SK-N-MC (cell line): Measurements from ENCODE around the gene OTOF.

ENCODE experiments used
- DNase-seq: peaks from one replicate; pipeline ENCODE4 v3.0.0-alpha.2; 2011; ENCODE audit warnings: low read depth, low spot score
- H3K27ac ChIP-seq: fragments of 200-600 bp; sonication (generic); 2 replicates; pipeline ENCODE4 v1.5.1; 2016; ENCODE audit warnings: mixed run types
- H3K36me3 ChIP-seq: fragments of 200-600 bp; sonication (generic); 2 replicates; pipeline ENCODE4 v1.6.1; 2017; ENCODE audit warnings: antibody characterized with exemption, low read length, mixed read lengths; ENCODE audit not compliant: insufficient read depth
- H3K4me3 ChIP-seq: fragments of 200-600 bp; sonication (generic); 2 replicates; pipeline ENCODE4 v1.5.1; 2016
- H3K9ac ChIP-seq: fragments of 200-600 bp; sonication (generic); 2 replicates; pipeline ENCODE4 v1.8.0; 2017; ENCODE audit warnings: mixed run types, mixed read lengths; ENCODE audit not compliant: insufficient read length
- H3K9me3 ChIP-seq: fragments of 200-600 bp; sonication (generic); 2 replicates; pipeline ENCODE4 v1.6.1; 2017; ENCODE audit warnings: low read depth, mild to moderate bottlenecking, antibody characterized with exemption, low read length, moderate library complexity, mixed read lengths
- EZH2 ChIP-seq: fragments of 200-600 bp; sonication (generic); IDR thresholded peaks from one replicate; pipeline ENCODE4 v1.6.1; 2017; ENCODE audit warnings: antibody characterized with exemption
- FOXP2 ChIP-seq: optimal IDR thresholded peaks from 2 replicates; pipeline ENCODE3; 2011; ENCODE audit warnings: mild to moderate bottlenecking, moderate library complexity; ENCODE audit not compliant: insufficient read depth; ENCODE audit errors: extremely low read length, control extremely low read depth
- POLR2AphosphoS5 ChIP-seq: IDR thresholded peaks from 2 replicates; pipeline ENCODE4 v1.6.1; 2012; ENCODE audit warnings: mild to moderate bottlenecking, low read depth, low read length, borderline replicate concordance

The OTOF gene

DNA sequence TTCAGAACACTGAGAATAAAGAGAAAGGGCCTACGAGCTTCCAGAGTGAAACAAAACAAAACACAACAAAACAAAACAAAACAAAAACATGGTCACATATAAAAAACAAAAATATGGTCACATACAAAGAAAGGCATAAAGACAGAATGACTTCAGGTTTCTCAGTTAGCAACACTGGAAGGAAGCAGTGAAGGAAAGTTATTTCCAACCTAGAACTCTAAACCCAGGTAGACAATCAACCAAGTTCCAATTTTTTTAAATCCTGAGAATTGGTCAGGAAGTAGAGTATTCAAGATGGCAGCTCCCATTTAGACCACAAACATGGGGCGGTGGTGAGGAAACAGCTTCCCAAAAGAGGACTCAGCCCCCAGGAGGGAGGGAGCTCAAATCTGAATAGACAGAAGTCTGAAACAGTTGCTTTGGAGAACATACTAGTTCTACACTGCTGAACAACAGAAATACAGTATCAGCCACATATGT lies 67.1 kb downstream of the OTOF start:
- no peak overlapping the region for H3K4me3 ChIP-seq
- no peaks in the 10 kb centered on the region for H3K9me3 ChIP-seq
- DNase-seq, result no peak
- H3K36me3 ChIP-seq, result no peaks in the 10 kb centered on the region
- no peak overlapping the region for H3K9ac ChIP-seq
- H3K27ac ChIP-seq, result no peak overlapping the region
- TF ChIP-seq EZH2, result no peak
- no peak for TF ChIP-seq POLR2AphosphoS5
- TF ChIP-seq FOXP2, result no peak

DNA sequence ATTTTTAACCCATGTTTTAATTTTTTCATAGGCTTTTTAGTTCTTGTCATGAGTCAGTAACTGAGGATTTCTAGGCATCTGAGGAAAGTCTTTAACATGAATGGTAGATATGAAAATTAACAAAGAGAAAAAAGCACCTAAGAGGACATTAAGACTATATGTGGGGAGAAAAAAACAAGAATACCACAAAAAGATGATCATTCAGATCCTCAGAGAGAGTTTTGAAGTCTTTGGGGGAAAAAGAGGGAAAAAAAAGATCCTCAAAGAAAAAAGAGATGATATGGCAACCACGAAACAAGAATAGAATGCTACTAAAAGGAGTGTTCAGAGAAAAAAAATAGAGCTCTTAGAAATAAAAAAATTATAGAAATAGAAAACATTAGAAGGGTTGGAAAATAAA lies 68.1 kb downstream of the OTOF start:
- H3K36me3 ChIP-seq, result no peaks in the 10 kb centered on the region
- no peak overlapping the region for H3K27ac ChIP-seq
- no peak for DNase-seq
- H3K4me3 ChIP-seq, result no peak overlapping the region
- TF ChIP-seq EZH2 (no peak), FOXP2 (no peak), POLR2AphosphoS5 (no peak)
- H3K9me3 ChIP-seq, result no peaks in the 10 kb centered on the region
- H3K9ac ChIP-seq, result no peak overlapping the region

DNA sequence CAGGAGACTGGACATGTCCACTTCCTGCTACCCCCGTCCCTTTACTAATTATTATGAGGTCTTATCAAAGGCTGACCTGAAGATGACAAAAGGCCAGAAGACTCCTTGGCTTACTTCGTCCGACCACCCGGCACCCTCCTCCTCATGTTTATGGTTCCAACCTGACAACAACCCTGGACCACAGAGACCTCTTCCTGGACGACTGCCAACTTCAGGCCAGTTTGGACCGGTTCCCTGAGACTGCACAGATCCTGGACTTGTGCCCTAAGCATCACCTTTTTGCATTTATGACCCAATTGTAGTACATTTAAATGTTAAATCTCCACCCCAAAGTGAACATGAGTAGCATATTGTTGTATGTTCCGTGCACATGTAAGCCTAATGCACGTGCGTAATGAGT lies 70.4 kb downstream of the OTOF start:
- Histone ChIP-seq H3K36me3 (no peaks in the 10 kb centered on the region), H3K27ac (no peak overlapping the region), H3K9ac (no peak overlapping the region), H3K9me3 (no peaks in the 10 kb centered on the region), H3K4me3 (no peak overlapping the region)
- no peak for DNase-seq
- TF ChIP-seq POLR2AphosphoS5 (no peak), FOXP2 (no peak), EZH2 (no peak)
